GM12873 (cell line): Measurements from ENCODE around the gene BMP4.

Experiments used
- TF ChIP-seq, protein P1 (sequence below): IDR thresholded peaks from 2 replicates; pipeline ENCODE4 v1.5.1; 2012; ENCODE audit warnings: low read depth, mild to moderate bottlenecking, moderate library complexity, low read length, control low read depth; ENCODE audit not compliant: insufficient read depth; ENCODE audit errors: missing control alignments

Gene BMP4

DNA sequence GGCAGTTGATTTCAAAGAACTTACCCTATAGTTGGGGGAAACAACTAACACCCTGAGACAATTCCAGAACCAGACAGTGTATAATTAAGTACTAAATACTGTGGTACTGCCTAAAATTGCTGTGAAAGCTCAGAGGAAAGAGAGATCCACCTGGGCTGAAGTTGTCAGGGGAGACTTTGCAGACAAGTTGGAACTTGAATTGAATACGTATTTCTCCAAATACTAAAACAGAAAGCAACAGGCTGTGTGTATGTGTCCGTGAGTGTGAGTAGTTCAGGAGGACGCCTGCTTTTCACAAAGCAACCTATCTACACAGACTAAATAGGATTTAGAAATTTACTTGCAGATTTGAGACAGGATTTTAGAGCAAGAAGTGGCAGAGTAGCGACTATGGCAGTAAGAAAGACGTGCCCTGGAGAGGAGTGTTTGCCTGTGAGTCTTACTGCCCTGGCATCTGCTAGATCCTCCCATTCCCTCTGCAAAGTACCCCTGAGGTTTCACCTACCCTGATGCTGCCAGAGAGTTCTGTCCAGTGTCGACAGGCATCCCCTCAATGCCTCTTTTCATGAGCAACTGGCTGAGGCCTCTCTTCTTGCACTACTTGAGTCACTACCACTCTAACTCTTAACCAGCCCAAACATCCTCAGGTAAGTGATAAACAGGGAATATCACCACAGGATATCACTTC, 37.4 kb upstream of the BMP4 start:
- TF ChIP-seq, protein P1, sequence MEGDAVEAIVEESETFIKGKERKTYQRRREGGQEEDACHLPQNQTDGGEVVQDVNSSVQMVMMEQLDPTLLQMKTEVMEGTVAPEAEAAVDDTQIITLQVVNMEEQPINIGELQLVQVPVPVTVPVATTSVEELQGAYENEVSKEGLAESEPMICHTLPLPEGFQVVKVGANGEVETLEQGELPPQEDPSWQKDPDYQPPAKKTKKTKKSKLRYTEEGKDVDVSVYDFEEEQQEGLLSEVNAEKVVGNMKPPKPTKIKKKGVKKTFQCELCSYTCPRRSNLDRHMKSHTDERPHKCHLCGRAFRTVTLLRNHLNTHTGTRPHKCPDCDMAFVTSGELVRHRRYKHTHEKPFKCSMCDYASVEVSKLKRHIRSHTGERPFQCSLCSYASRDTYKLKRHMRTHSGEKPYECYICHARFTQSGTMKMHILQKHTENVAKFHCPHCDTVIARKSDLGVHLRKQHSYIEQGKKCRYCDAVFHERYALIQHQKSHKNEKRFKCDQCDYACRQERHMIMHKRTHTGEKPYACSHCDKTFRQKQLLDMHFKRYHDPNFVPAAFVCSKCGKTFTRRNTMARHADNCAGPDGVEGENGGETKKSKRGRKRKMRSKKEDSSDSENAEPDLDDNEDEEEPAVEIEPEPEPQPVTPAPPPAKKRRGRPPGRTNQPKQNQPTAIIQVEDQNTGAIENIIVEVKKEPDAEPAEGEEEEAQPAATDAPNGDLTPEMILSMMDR, result no peak

DNA sequence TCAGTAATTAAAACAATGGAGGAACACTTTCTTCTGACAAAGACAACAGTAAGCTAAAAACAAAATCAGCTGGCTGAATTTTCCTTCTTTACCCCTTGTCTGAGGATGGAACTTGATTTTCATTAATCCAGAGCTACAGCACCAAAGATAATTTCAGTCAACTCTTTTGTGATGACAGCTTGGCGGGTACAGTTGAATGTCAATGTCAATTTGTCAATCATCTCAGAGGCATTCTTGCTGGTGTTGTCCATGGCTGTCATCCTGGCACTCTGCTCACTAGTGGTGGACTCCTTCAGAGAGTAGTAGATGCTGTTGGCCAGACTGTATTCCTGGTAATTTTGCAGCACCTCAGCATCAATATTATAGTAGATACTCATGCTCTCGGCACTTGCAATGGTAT, 34.4 kb upstream of the BMP4 start:
- TF ChIP-seq, protein P1, result no peak

DNA sequence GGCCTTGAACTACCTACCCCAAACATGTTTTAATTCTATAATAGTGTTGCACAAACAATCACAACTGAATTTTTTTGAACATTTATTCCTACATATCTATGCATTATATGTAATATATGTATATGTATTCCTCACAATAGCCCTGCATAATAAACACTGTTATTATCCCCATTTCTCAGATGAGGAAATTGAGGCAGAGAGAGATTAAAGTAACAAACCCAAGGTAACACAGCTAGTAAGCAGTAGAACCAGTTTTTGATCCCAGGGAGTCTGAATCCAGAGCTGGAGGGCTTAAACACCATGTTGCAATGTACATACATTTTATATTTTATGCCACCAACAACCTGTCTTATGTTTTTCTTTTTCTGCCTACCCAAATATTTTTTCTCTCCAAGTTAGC, 26.5 kb upstream of the BMP4 start:
- TF ChIP-seq, protein P1, result no peak

DNA sequence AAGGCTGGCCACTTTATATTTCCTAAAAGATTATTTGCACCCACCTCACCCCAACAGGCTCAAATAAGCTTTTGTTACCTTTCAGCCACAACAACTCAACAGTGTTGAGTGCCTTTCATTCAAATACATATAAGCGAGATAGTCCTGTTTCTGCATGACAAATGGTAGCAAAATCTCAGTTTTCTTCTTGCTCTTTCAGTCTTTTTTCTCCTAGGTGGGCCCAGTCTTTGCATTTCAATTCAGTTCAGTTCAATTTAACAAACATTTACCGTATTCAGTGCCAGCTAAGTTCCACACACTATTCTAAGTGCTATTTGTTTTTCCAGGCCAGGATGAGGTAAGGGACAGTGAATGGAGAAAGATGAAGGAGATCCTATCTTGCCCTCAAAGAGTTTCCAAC, 25.9 kb upstream of the BMP4 start:
- TF ChIP-seq, protein P1, result no peak

DNA sequence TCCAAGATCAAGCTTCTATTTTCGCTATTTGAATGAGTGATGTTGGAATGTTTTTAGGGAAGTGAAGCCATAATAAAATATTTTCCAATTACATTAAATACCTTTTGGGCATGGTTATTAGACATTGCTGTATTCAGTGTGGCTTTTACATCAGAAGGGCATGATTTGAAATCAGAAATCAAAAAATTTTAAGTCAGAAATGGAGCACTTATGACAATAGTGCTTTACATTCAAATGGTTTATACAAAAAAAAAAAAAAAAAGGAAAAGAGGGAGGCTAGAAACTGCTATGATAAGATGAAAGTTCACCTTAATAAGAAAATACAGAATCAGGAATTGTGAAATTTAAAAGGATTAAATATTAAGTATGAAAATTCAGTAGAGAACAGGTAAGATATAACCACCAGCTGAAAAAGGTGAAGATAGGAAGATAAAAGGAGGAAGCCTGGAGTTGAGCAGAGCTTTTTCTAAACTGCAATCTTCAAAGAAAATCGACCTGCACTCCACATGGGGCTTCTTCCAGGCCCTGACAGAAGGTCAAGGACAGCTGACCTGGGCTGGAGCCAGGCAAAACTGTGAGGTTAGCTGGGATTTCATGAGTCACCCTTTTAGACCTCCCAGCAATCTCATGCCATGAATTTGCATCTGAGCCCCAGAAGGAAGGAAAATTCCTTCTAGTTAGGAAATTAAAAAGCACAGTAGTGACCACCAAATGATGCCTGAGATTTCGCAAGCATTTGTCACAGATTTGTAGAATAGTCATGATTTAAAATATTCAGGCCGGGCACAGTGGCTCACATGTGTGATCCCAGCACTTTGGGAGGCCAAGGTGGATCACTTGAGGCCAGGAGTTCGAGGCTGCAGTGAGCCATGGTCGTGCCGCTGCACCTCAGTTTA, 23.4 kb upstream of the BMP4 start:
- TF ChIP-seq, protein P1, result no peak

DNA sequence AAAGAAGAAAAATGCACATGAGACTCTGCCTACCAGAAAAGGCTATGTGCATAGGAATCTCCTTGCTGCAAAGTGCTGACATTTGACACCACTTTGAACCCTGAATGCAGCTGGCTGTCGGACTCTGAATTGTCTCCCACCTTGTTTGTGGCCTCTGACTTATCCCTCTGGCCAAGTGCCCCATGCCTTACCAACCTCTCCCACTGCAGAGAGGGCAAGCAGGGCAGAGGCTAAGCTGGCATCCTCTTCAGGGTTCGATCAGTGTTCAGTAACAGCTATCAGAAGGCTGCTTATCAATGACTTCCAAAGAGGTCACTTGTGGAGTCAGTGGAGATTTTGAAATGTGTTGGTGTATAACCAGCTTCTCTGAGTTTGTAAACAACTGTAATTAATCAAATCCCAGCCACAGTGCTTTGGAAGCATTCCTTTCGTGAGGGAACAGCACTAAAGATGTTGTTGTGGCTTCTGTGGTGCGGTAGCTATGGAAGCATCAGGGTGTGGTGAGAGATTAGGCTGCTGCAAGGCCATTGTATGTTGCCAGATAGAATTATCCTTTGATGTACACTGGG, 22.6 kb upstream of the BMP4 start:
- TF ChIP-seq, protein P1, result no peak

DNA sequence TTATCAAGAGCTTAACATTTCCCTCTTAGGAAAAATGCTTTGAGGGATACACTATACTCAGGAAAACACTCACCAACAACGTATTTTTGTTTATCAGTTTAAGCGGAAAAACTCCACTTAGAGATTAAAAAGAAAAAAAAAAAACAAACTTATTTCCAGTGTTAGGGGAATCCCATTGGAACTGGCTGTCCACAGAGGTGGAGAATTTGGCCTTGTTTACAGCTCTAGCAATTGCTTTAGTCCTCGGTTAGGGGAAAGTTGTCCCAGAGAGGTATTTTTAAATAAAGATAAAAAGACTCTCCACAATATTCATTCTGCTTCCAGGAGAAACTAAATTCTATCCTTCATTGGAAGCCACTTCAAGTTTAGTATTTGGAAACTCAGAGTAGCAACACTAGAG, 21.6 kb upstream of the BMP4 start:
- TF ChIP-seq, protein P1, result no peak
